HG03175 (cell line): ENCODE measurements around the gene KLF13.

Experiments used
- ATAC-seq: cut with Tn5 transposase; IDR thresholded peaks from one replicate; pipeline ENCODE4 v1.9.1; 2021; ENCODE audit warnings: mild to moderate bottlenecking, moderate library complexity; ENCODE audit not compliant: unreplicated experiment

Gene KLF13

GRCh38 chr15:31377030-31377429 is 50.4 kb downstream of the KLF13 start:
- no peak for ATAC-seq

DNA sequence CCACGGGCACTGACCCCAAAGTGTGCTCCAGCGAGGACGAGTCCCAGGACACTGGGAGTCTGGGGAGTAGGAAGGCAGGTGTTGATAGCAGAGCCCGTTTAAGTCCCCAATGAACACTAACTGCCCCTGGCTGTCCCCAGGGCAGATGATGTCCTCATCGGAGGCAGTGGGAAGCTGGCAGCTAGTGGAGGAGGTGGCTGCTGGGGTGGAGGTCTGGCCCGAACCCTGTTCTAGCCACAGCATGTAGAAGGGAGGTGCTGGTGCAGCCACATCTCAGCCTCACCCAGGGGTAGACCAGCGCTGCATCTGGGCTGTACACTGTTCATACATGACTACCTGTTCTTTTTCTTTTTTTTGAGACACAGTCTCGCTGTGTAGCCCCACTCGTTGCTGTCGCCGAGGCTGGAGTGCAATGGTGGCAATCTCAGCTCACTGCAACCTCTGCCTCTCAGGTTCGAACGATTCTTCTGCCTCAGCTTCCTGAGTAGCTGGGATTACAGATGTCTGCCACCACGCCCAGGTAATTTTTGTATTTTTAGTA is 51.8 kb downstream of the KLF13 start:
- no peak for ATAC-seq

GRCh38 chr15:31379042-31379441 is 52.4 kb downstream of the KLF13 start:
- no peak for ATAC-seq

DNA sequence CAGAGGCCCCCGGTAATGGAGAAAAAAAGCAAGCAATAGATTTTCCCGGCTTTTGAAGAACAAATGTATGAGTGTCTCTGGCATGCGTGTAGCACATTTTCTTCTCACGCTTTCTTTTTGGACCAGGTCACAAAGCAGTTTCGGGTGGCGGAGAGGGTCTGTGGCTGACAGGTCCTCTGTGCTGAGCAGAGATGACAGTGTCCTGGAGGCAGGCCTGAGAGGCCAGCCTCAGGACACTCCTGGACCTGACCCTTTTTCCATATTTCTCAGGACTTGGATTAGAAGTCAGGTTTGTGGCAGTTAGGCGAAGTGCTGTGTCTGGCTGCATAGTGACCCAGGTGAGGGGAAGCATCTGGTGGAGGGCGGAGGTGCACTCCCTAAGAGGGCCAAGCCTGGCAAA is 52.9 kb downstream of the KLF13 start:
- no peak for ATAC-seq

DNA sequence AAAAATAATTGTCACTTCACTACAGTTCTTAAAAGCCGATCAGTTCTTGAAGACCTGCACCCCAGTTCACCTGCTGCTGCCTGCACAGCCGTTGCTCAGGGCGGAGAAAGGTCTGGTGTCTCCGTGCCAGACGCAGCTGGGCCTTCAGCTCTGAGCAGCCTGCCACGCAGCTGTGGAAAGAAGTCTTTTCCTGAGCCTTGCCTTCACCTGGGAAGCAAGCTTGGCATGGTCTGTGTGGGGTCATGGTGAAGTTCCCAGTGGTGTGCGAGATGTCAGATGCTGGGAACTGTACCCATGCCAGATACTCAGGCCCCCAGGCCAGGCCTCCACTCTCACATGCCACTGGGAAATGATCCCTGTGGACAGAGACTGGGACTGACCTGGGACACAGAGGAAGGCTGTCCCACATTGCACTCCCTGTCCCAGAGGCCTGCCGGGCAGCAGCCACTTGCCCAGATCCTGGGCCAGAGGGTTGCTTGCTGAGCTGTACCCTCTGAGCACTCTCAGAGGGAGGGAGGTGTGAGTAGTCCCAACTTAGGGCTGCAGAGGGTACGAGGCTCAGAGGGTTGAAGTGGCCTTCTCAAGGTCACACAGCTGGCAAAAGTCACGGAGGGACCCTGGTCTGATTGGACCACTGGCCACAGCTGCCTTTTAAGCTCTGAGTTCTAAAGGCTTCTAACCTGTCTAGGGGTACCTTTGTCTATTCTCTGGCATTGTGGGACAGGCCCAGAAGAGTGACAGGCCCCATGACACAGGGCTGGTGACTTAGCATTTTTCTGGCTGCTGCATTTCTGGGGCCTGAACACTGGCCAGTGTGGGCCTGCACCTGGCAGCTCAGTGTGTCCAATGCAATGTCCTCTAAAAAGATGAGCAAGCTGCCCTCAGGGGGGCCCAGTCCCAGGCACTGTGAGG is 55.4 kb downstream of the KLF13 start:
- no peak for ATAC-seq

DNA sequence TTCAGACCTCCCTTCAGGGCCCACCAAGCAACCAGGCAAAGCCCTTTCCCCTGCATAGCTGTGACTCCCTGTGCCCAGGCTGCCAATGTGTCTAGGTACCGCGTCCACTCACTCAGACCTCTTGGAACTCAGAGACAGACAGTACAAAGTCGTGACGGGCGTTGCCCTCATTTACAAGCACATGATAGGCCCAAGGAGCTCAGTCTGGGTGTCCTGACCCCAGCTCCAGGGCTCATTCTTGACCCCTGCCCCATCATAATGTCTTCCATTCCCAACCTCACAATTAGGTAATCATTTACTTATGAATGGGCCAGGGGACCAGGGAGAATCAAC is 56.0 kb downstream of the KLF13 start:
- no peak for ATAC-seq

- no peak for ATAC-seq
Observed at GRCh38 chr15:31383139-31383538, 56.5 kb downstream of the KLF13 start.

- no peak for ATAC-seq
Observed at GRCh38 chr15:31384568-31384967, 57.9 kb downstream of the KLF13 start.

DNA sequence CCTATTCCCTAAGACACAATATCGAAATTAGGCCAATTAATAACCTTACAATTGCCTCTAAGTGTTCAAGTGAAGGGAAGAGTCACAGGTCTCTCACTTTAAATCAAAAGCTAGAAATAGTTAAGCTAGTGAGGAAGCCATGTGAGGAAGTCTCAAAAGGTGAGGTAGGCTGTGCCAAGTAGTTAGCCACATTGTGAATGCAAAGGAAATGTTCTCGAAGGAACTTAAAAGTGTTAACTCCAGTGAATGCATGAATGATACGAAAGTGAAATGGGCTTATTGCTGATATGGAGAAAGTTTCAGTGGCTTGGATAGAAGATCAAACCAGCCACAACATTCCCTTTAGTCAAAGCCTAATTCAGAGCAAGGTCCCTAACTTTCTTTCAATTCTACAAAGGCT is 59.1 kb downstream of the KLF13 start:
- no peak for ATAC-seq

DNA sequence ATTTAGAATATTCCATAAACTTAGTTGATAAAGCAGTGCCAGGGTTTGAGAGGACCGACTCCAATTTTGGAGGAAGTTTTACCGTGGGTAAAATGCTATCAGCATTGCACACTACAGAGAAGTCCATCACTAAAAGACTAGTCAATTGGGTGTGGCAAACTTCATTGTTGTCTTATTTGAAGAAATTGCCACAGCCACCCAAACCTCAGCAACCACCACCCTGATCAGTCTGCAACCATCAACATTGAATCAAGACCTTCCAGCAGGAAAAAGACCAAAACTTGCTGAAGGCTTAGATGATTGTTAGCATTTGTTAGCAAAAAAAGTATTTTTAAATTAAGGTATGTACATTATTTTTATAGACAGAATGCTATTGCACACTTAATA is 60.5 kb downstream of the KLF13 start:
- no peak for ATAC-seq

DNA sequence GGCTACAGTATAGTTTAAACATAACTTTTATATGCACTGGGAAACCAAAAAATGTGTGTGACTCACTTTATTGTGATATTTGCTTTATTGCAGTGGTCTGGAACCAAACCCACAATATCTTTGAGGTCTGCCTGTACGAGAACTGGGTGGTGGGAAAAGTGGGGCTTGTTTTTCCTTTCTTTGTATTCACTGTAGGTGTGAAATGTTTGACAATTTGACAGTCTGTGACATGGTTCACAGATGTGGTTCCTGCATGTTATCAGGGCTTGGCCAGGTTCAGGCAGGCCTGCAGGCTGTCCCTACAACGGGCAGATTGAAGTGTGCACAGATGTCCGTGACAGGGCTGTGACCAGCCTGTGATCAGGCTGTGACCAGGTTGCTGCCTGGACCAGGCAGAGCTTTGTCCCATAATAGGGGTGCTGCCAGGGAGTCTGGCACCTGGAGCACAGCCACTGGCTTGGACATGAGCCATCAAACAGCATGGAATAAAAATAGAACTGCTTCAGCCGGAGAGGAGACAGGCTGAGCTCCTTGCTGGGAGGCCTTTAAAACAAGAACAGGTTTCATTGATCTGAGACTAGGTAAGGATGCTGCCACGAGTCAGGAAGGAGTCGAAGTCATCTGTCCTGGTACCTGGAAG is 61.0 kb downstream of the KLF13 start:
- ATAC-seq = no peak

DNA sequence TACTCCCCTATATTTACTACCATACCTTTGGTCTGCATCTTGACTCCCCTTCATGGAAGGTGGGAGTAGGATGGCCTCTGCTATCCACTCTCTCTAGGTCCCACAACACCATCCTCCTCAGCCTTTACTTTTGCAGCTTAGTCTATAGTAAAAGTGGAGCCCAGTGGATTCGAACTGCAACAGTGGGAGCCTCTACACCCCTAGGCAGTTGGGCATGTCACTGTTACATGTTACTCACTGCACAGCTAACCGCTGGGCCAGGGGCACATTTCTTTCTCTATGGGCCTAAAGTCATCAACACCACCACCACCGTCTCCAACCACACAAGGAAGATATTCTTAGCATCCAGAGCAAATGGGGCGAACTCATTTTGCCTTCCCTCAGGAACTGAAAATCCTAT is 62.9 kb downstream of the KLF13 start:
- ATAC-seq = no peak

DNA sequence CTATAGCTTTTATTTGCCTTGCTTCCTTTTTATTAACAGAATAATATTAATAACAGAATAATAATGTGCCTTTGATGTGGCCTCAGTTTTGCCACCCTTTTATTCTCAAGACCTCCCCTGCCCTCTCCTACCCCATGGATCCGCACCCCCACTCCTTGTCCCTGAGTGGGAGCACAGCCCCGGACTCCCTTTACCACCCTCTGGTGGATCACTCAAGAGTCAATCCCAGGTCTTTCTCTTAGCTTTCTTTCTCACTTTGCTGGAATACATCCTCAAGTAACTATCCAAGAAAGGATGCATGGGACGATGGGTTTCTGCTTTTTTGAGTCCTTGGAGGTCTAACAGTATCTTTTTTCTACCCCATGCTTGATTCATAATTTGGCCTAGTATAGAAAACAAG is 63.4 kb downstream of the KLF13 start:
- ATAC-seq = no peak

DNA sequence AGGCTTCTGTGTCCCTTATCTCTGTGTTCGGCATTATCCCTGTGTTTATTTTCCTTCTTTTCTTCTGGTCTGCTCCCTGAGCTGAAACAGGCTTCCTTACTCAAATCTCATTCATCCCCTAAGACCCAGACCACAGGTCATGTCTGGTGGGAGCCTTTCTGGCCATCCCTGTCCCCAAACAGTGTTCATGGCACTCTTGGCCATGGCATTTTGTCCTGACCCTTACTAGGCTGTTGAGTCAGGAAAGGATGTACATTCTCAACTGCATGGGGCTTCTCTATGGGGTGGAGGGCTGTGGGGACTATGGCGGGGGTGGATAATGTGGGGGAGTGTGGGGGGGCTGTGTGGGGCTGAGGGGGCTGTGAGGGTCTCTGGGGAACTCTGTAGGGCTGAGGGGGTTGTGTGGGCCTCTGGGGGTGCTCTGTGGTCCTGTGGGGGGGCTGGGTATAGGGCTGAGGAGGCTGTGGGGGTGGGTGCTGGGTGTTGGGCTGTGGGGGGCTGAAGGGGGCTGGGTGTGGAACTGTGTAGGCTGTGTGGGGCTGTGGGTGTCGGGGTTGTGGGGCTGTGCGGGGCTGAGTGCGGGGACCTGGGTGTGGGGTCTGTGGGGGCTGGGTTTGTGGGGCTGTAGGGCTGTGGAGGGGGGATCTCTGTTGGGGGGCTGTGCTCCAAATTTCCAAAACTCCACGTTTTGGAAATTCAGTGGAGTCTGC is 64.3 kb downstream of the KLF13 start:
- no peak for ATAC-seq

DNA sequence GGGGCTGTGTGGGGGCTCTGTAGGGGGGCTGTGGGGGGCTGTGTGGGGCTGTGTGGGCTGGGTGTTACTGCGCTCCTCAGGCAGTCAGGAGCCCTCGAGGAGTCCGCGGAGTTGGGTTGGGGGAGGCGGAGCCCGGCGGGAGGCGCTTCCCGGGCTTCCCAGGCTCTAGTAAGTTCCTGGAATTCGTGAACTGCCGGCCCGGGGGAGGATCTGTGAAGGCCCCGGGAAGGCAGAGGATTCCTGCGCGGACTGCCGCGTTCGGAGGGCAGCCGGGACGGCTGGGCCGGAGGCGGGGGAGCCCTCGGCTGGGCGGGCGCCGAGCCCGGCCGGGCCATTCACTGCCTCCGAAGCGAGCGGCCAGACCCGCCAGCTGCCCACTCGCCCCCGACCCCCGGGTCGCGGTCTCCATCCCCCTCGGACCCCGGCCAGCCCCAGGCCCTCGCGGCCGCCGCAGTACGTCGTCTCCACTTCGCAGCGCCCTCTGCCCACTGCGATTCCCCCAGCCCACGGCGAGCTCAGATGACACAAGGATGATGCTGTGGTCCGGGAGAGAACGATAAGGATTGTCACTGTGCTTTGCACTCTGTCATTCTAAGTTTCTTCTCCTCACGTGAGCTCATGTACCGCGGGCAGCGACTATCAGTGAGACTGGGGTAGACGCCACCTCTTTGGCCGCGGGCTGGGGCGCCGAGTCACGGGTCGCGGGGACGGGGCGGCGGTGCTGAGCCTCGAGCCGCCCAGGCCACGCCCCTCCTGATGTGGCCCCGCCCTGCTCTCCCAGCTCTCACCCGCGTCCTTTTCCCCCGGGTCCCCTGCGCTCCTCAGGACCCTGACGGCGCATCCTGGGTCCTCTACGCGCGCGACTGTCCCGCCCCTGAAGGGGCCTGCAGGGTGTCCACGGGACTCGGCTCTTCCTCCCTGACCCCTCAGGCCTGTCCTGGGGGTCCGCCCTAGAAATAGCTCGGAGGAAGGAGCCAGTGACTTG is 65.3 kb downstream of the KLF13 start:
- ATAC-seq = peak; percentile 85

- peak; percentile 43 for ATAC-seq
Observed at GRCh38 chr15:31392761-31393401, 66.2 kb downstream of the KLF13 start.

GRCh38 chr15:31393444-31394091 is 66.9 kb downstream of the KLF13 start:
- no peak for ATAC-seq

GRCh38 chr15:31396881-31397560 is 70.4 kb downstream of the KLF13 start:
- no peak for ATAC-seq
